Epithelial cell of proximal tubule (primary cell): ENCODE results near the gene ACAP2. TPM values are rescaled to one million over a fixed set of nuclear protein-coding genes. Genes with fewer than 3 reads are reported as not detected.

Experiments used
- DNase-seq: peaks from one replicate; pipeline ENCODE4 v3.0.0-alpha.2; 2011; ENCODE audit warnings: low read depth
- H3K4me3 ChIP-seq: 2 replicates; pipeline ENCODE4 v1.5.1; 2011; ENCODE audit warnings: low read depth, mild to moderate bottlenecking, low read length
- total RNA-seq: library from RNA; depleted of rRNA; stranded (reverse); fragments of >200 nt; gene quantifications from 2 replicates; pipeline ENCODE4 v1.2.3, GENCODE V29; 2015
- TF ChIP-seq, protein P1 (sequence below): conservative IDR thresholded peaks from 2 replicates; pipeline ENCODE4 v1.5.1; 2012; ENCODE audit warnings: low read depth, mild to moderate bottlenecking, low read length

ACAP2 gene
- total RNA-seq, 1 donor from 2014 or later = 26.2 TPM

DNA sequence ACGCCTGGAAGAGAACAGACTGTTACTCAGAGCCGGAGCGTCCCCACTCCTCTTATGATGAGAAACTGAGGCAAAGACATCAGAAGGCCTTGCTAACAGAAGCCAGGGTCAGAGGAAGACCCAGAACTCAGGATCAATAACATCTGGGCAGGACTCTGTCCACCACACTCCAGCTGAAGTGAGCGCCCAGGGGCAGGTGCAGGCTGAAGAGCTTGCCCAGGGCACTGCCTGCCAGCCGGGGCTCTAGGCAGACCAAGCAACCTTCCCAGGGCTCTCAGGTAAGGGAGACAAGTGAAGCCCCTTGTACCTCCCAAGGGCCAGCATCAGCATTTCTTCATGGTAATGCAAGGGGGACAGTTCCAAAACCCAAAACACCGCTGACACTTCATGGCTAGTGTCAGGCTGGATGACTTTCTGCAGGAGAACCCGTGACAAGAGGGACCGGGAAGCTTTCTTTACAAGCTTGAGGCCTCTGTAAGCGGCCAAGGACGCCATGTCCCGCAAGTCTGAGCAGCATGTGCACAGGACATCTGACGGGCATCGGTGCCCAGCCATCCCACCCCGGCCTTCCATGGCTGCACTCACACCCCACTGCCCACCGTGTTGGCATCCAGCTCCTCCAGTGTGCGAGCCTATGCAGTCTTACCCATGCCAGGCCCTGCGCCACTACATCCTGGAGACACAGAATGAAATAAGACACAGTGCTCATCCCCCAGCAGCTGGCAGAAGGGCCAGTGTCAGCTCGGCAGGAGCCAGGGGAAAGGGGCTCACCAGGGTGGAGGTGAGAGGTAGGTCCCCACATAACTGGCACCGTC lies 186.0 kb downstream of the ACAP2 start:
- no peak for DNase-seq
- TF ChIP-seq, protein P1, sequence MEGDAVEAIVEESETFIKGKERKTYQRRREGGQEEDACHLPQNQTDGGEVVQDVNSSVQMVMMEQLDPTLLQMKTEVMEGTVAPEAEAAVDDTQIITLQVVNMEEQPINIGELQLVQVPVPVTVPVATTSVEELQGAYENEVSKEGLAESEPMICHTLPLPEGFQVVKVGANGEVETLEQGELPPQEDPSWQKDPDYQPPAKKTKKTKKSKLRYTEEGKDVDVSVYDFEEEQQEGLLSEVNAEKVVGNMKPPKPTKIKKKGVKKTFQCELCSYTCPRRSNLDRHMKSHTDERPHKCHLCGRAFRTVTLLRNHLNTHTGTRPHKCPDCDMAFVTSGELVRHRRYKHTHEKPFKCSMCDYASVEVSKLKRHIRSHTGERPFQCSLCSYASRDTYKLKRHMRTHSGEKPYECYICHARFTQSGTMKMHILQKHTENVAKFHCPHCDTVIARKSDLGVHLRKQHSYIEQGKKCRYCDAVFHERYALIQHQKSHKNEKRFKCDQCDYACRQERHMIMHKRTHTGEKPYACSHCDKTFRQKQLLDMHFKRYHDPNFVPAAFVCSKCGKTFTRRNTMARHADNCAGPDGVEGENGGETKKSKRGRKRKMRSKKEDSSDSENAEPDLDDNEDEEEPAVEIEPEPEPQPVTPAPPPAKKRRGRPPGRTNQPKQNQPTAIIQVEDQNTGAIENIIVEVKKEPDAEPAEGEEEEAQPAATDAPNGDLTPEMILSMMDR = no peak
- no peak overlapping the region for H3K4me3 ChIP-seq

GRCh38 chr3:195255571-195256501 lies 187.0 kb downstream of the ACAP2 start:
- TF ChIP-seq, protein P1 = no peak
- no peak overlapping the region for H3K4me3 ChIP-seq
- no peak for DNase-seq

GRCh38 chr3:195255176-195255500 lies 187.7 kb downstream of the ACAP2 start:
- H3K4me3 ChIP-seq = no peak overlapping the region
- no peak for DNase-seq
- TF ChIP-seq, protein P1 = no peak

DNA sequence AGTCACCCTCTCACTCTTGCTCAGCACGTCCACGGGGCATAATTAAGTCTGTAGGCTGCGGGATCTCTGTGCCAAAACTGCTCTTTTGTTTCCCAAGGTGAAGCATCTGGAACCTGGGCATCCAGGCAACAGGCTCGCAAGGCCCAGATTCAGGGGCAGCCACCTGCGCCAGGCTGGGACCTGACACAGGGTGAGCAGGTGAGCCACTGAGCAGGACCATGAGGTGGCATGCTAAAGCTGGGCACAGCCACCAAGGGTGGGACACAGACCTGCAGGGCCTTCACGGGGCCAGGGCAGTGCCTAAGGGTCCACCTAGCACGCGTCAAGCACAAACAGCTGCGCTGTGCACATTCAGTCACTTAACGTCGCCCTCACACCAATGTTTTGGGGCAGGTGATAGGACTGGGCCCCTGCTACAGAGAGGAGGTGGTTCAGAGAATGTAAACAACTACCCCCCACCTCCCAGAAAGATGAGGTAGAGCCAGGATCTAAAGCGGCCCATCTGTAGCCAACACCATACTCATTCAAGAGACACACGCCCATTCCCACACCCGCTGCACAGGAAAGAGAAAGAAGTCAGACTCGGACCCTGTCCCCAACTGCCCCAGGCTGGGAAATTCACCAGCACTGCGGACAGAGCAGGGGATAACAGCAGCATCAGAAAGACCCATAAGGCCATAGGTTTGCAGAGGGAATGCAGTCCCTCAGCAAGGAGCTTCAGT lies 188.2 kb downstream of the ACAP2 start:
- TF ChIP-seq, protein P1 = no peak

GRCh38 chr3:195253923-195254432 lies 188.8 kb downstream of the ACAP2 start:
- TF ChIP-seq, protein P1 = no peak
- DNase-seq = no peak
- no peak overlapping the region for H3K4me3 ChIP-seq

More for the DNA sequence above, 188.2 kb downstream of the ACAP2 start:
- no peak overlapping the region for H3K4me3 ChIP-seq
- no peak for DNase-seq

- TF ChIP-seq, protein P1 = no peak
- no peak for DNase-seq
- no peak overlapping the region for H3K4me3 ChIP-seq
These were observed 191.3 kb downstream of the ACAP2 start for GRCh38 chr3:195251336-195252065.
